ENCODE data around the gene PLA1A. TPM values are rescaled to one million over a fixed set of nuclear protein-coding genes. Genes with fewer than 3 reads are reported as not detected.

Gene PLA1A
- total and polyA plus RNA-seq, 10 of the 15 experiments (the other 5 are each of a cell fraction or from before 2014, with no cell fraction given), result 2.9 to 106 (median 4.8) TPM

DNA sequence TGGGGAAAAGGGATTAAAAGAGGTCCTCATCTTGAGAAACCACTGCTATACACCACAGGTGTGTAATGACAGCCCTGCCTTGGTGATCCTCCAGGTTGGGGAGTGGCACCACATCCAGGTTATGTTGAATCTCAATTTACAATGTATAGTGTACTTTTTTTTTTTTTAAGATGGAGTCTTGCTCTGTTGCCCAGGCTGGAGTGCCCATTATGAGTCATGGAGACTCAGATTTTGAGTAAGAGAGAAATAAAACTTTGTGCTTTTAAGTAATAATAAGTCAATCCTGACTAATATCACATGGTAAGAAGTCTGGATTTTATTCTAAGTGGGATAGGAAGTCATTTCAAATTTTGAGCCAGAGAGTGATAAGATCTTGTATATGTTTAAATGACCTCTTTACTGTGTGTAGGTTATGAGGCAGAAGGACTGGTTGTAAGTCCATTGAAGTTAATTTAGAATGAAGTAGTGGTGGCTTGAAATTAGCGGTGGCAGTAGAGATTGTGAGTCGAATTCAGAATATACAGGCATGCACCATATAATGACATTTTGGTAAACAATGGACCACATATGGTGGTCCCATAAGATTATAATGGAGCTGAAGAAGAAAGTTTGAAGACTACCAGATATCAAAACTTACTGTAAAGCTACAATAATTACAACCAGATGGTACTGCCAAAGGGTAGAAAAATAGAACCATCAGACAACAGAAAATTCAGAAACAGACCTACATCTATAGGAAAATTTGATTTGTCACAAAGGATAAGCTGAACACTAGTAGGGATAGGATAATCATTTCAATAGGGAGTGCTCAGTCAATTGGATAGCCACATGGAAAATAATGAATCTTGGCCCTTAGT lies 42.0 kb downstream of the PLA1A start:
- TSS peak; percentile 96 for BruUV-seq (replicated peaks)
- peak overlapping the region; percentile 75 for H3K9ac ChIP-seq (ENCODE audit: control insufficient read depth, insufficient read depth, low read length)
- peaks cover 37% of the 10 kb centered on the region for H3K4me1 ChIP-seq (ENCODE audit: control insufficient read depth, insufficient read depth, low read length)
- H3K4me3 ChIP-seq, result no peak overlapping the region
- SMC1A ChIA-PET (ENCODE audit: uncharacterized antibody, unreplicated experiment), result interaction anchor here (0.7 to 2.0 kb wide), 9 partner anchors 9 to 54 kb away, joined by 3 to 12 read pairs (median 5); no protein-coding TSS in a partner anchor
- no peak for FAIRE-seq
- peak overlapping the region; percentile 96 for H3K27ac ChIP-seq (ENCODE audit: control insufficient read depth, insufficient read depth)
- no peaks in the 10 kb centered on the region for H3K79me2 ChIP-seq (ENCODE audit: control insufficient read depth, insufficient read depth, low read length)
- H2AFZ ChIP-seq (ENCODE audit: control insufficient read depth, low read depth, low read length), result no peak overlapping the region
- RAD21 ChIA-PET (ENCODE audit: unreplicated experiment), result interaction anchor here (0.8 to 1.6 kb wide), 5 partner anchors 24 to 81 kb away, joined by 4 to 6 read pairs (median 4); partner anchors contain the start of gene CD80
- POLR2A ChIA-PET, result interaction anchor here (0.6 to 1.1 kb wide), 3 partner anchors 24 to 44 kb away, joined by 3 to 4 read pairs (median 3); partner anchors contain the start of gene COX17
- no peaks in the 10 kb centered on the region for H3K27me3 ChIP-seq (replicated peaks in 1 of 2; ENCODE audit: control insufficient read depth in 2 of 2, insufficient read depth in 2 of 2, low read length in 1 of 2)
- H3K36me3 ChIP-seq (ENCODE audit: control insufficient read depth in 2 of 2, insufficient read depth in 2 of 2, low read length in 1 of 2), result peaks cover 0 to 2% of the 10 kb centered on the region in 2 experiments; a peak in 2 of 4 replicates
- peak overlapping the region; percentile 65 for H3K4me2 ChIP-seq (ENCODE audit: control insufficient read depth, insufficient read depth)
- intact Hi-C loops (cut with micrococcal nuclease; ENCODE audit: unreplicated experiment), result loop anchor here (1.0 to 2.0 kb wide), 4 partner anchors 19 to 80 kb away; partner anchors contain the start of genes CD80 and COX17
- H3K9me3 ChIP-seq (replicated peaks; ENCODE audit: control insufficient read depth, insufficient read depth, low read length), result no peaks in the 10 kb centered on the region; the same call in 2 of the 3 replicates
- no peak for DNase-seq (ENCODE audit: low read depth, low spot score)
- in situ Hi-C loops (cut with MboI), result no loop called here
- no peaks in the 10 kb centered on the region for H4K20me1 ChIP-seq (ENCODE audit: control insufficient read depth, insufficient read depth)
- 78% methylated on average over 2 of the region's 2 CpGs for WGBS (ENCODE audit: insufficient coverage, insufficient replicate concordance, low lambda C conversion rate, missing lambda C conversion rate)
- ATAC-seq, result peak; percentile 38
- CTCF ChIA-PET, result interaction anchor here (0.8 to 1.2 kb wide), 4 partner anchors 23 to 41 kb away, joined by 3 to 4 read pairs (median 3); no protein-coding TSS in a partner anchor
- TF ChIP-seq RUNX3 (IDR thresholded peaks at IDR 0.05; ENCODE audit: low read length) (peak; percentile 61), SRF (IDR thresholded peaks at IDR 0.05; ENCODE audit: low read depth in 2 of 2, low read length in 2 of 2) (peak in 1 of 2 experiments; percentile 73; a peak in 1 of 4 replicates), TCF7 (IDR thresholded peaks at IDR 0.05; ENCODE audit: borderline replicate concordance) (0 out of 2 replicates have a peak, but pooled peaks have one; percentile 29), GABPA (IDR thresholded peaks at IDR 0.05; ENCODE audit: low read depth) (peak; percentile 51; the same call in 1 of the 2 replicates), BCL11A (IDR thresholded peaks at IDR 0.05; ENCODE audit: low read depth, low read length) (peak; percentile 65; the same call in 1 of the 2 replicates), ZBED1 (IDR thresholded peaks at IDR 0.05; ENCODE audit: borderline replicate concordance) (no peak), JUNB (IDR thresholded peaks at IDR 0.05) (peak; percentile 100), CEBPB (IDR thresholded peaks at IDR 0.05; ENCODE audit: borderline replicate concordance in 1 of 2, low read depth in 2 of 2, low read length in 2 of 2) (peak in 1 of 2 experiments; percentile 71; a peak in 1 of 4 replicates), NFXL1 (IDR thresholded peaks at IDR 0.05; ENCODE audit: borderline replicate concordance) (no peak)
- TF ChIP-seq, protein P1, sequence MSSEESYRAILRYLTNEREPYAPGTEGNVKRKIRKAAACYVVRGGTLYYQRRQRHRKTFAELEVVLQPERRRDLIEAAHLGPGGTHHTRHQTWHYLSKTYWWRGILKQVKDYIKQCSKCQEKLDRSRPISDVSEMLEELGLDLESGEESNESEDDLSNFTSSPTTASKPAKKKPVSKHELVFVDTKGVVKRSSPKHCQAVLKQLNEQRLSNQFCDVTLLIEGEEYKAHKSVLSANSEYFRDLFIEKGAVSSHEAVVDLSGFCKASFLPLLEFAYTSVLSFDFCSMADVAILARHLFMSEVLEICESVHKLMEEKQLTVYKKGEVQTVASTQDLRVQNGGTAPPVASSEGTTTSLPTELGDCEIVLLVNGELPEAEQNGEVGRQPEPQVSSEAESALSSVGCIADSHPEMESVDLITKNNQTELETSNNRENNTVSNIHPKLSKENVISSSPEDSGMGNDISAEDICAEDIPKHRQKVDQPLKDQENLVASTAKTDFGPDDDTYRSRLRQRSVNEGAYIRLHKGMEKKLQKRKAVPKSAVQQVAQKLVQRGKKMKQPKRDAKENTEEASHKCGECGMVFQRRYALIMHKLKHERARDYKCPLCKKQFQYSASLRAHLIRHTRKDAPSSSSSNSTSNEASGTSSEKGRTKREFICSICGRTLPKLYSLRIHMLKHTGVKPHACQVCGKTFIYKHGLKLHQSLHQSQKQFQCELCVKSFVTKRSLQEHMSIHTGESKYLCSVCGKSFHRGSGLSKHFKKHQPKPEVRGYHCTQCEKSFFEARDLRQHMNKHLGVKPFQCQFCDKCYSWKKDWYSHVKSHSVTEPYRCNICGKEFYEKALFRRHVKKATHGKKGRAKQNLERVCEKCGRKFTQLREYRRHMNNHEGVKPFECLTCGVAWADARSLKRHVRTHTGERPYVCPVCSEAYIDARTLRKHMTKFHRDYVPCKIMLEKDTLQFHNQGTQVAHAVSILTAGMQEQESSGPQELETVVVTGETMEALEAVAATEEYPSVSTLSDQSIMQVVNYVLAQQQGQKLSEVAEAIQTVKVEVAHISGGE (CRISPR knock-in tag; IDR thresholded peaks at IDR 0.05), result 0 out of 2 replicates have a peak, but pooled peaks have one; percentile 3
- TF ChIP-seq, protein P2, sequence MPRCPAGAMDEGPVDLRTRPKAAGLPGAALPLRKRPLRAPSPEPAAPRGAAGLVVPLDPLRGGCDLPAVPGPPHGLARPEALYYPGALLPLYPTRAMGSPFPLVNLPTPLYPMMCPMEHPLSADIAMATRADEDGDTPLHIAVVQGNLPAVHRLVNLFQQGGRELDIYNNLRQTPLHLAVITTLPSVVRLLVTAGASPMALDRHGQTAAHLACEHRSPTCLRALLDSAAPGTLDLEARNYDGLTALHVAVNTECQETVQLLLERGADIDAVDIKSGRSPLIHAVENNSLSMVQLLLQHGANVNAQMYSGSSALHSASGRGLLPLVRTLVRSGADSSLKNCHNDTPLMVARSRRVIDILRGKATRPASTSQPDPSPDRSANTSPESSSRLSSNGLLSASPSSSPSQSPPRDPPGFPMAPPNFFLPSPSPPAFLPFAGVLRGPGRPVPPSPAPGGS (IDR thresholded peaks at IDR 0.05; ENCODE audit: borderline replicate concordance, insufficient read depth, low read depth, low read length, poor library complexity, severe bottlenecking), result peak; percentile 84
- TF ChIP-seq, protein P3, sequence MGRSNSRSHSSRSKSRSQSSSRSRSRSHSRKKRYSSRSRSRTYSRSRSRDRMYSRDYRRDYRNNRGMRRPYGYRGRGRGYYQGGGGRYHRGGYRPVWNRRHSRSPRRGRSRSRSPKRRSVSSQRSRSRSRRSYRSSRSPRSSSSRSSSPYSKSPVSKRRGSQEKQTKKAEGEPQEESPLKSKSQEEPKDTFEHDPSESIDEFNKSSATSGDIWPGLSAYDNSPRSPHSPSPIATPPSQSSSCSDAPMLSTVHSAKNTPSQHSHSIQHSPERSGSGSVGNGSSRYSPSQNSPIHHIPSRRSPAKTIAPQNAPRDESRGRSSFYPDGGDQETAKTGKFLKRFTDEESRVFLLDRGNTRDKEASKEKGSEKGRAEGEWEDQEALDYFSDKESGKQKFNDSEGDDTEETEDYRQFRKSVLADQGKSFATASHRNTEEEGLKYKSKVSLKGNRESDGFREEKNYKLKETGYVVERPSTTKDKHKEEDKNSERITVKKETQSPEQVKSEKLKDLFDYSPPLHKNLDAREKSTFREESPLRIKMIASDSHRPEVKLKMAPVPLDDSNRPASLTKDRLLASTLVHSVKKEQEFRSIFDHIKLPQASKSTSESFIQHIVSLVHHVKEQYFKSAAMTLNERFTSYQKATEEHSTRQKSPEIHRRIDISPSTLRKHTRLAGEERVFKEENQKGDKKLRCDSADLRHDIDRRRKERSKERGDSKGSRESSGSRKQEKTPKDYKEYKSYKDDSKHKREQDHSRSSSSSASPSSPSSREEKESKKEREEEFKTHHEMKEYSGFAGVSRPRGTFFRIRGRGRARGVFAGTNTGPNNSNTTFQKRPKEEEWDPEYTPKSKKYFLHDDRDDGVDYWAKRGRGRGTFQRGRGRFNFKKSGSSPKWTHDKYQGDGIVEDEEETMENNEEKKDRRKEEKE (IDR thresholded peaks at IDR 0.05), result no peak
- TF ChIP-seq, protein P4, sequence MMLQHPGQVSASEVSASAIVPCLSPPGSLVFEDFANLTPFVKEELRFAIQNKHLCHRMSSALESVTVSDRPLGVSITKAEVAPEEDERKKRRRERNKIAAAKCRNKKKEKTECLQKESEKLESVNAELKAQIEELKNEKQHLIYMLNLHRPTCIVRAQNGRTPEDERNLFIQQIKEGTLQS (IDR thresholded peaks at IDR 0.05; ENCODE audit: borderline replicate concordance, extremely low read depth, low read depth, low read length), result no peak

Measured in GM12878 (cell line).